KG1 (cell line): ENCODE measurements around the gene NUP98.

Experiments used
- DNase-seq: peaks from one replicate; lab custom pipeline; 2025; lab: John Stamatoyannopoulos, UW

NUP98 gene

GRCh38 chr11:3797329-3798090, at the start of gene NUP98:
Gene NUP98 (minus strand): TSS chr11:3797554. CDS start chr11:3782117, 15,437 bp downstream.
- DNase-seq = peak; percentile 98

GRCh38 chr11:3845670-3846069, 48.3 kb upstream of the NUP98 start:
- DNase-seq = no peak

GRCh38 chr11:3845246-3845645, 47.9 kb upstream of the NUP98 start:
- DNase-seq = no peak

- no peak for DNase-seq
Measured at GRCh38 chr11:3843326-3843725, 46.0 kb upstream of the NUP98 start.

GRCh38 chr11:3841426-3842350, 44.3 kb upstream of the NUP98 start:
- DNase-seq = peak; percentile 98

GRCh38 chr11:3840870-3841425, 43.6 kb upstream of the NUP98 start, which contains the start of gene RHOG:
Gene RHOG (minus strand): TSS chr11:3840959. CDS start chr11:3828138, 12,821 bp downstream.
- DNase-seq = peak; percentile 89

- no peak for DNase-seq
Measured at GRCh38 chr11:3840004-3840869, 42.9 kb upstream of the NUP98 start.

GRCh38 chr11:3838504-3838903, 41.1 kb upstream of the NUP98 start:
- no peak for DNase-seq

GRCh38 chr11:3837793-3838192, 40.4 kb upstream of the NUP98 start:
- DNase-seq = peak; percentile 78

GRCh38 chr11:3836903-3837302, 39.5 kb upstream of the NUP98 start:
- DNase-seq = no peak

- no peak for DNase-seq
Measured at GRCh38 chr11:3835751-3836150, 38.4 kb upstream of the NUP98 start.

- DNase-seq = no peak
Measured at GRCh38 chr11:3834664-3835461, 37.5 kb upstream of the NUP98 start.

- no peak for DNase-seq
Measured at GRCh38 chr11:3834349-3834663, 37.0 kb upstream of the NUP98 start.

- DNase-seq = no peak
Measured at GRCh38 chr11:3833449-3833848, 36.1 kb upstream of the NUP98 start.

GRCh38 chr11:3832816-3833215, 35.5 kb upstream of the NUP98 start:
- DNase-seq = no peak

GRCh38 chr11:3831378-3832239, 34.3 kb upstream of the NUP98 start:
- no peak for DNase-seq

- no peak for DNase-seq
Measured at GRCh38 chr11:3830730-3831129, 33.4 kb upstream of the NUP98 start.

GRCh38 chr11:3830088-3830487, 32.7 kb upstream of the NUP98 start:
- no peak for DNase-seq

- DNase-seq = no peak
Measured at GRCh38 chr11:3827434-3828186, 30.3 kb upstream of the NUP98 start.
